GM12873 (cell line): Measurements from ENCODE around the gene SCRT2.
A peak's percentile ranks its signal among the peaks of the same experiment; 100 is the strongest.

Source experiments
- CTCF ChIP-seq: IDR thresholded peaks from 2 replicates; pipeline ENCODE4 v1.5.1; 2012; ENCODE audit warnings: low read depth, mild to moderate bottlenecking, moderate library complexity, low read length, control low read depth; ENCODE audit not compliant: insufficient read depth; ENCODE audit errors: missing control alignments

Gene SCRT2

GRCh38 chr20:647479-648019 is 28.1 kb downstream of the SCRT2 start:
- TF ChIP-seq CTCF, result no peak

DNA sequence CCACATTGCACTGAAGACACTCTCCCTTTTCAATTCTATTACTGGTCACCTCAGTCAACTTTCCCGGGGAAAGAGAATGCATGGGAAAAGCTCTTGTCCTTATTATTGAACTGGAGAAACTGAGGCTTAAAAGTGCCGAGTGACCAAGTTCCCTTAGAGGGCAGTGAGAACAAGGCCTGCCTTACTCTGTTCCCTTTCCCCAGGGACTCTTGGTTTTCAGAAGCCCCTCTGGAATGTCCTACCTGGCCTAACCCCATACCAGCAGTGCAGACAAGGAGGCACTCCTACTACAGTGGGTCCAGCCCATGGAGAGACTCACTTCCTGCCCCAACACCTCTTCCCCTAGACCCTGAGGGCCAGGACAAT is 28.8 kb downstream of the SCRT2 start:
- TF ChIP-seq CTCF, result no peak

- no peak for TF ChIP-seq CTCF
Measured at GRCh38 chr20:646107-646867, 29.3 kb downstream of the SCRT2 start.

- peak; percentile 98 for TF ChIP-seq CTCF
Measured at GRCh38 chr20:645318-646106, 30.1 kb downstream of the SCRT2 start.

DNA sequence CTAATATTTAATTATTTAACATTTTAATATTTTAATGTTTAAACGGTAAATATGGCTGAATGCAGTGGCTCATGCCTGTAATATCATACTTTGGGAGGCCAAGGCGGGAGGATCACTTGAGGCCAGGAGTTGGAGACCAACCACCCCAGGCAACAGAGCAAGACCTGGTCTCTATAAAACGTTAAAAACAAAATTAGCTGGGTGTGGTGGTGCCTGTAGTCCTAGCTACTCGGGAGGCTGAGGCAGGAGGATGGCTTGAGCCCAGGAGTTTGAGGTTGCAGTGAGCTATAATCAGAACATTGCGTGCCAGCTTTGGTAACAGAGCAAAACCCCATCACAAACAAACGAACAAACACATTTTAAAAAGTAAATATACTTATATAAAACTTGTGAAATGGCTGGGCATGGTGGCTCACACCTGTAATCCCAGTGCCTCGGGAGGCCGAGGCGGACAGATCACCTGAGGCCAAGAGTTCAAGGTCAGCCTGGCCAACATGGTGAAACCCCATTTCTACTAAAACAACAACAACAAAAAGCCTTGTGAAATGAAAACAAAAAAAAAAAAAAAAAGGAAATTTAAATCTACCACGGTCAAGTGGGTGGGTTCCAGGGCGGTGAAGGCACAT is 30.8 kb downstream of the SCRT2 start:
- no peak for TF ChIP-seq CTCF

GRCh38 chr20:642398-643174 is 33.0 kb downstream of the SCRT2 start:
- TF ChIP-seq CTCF, result no peak
